ENCODE results near the gene PTRHD1.
A peak's percentile ranks its signal among the peaks of the same experiment; 100 is the strongest.
"Not testable (repeated sequence)": the region's sequence is repeated elsewhere in the genome, so short reads cannot be mapped to it uniquely, and the experiment has no call there.

Gene PTRHD1, protein sequence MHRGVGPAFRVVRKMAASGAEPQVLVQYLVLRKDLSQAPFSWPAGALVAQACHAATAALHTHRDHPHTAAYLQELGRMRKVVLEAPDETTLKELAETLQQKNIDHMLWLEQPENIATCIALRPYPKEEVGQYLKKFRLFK

DNA sequence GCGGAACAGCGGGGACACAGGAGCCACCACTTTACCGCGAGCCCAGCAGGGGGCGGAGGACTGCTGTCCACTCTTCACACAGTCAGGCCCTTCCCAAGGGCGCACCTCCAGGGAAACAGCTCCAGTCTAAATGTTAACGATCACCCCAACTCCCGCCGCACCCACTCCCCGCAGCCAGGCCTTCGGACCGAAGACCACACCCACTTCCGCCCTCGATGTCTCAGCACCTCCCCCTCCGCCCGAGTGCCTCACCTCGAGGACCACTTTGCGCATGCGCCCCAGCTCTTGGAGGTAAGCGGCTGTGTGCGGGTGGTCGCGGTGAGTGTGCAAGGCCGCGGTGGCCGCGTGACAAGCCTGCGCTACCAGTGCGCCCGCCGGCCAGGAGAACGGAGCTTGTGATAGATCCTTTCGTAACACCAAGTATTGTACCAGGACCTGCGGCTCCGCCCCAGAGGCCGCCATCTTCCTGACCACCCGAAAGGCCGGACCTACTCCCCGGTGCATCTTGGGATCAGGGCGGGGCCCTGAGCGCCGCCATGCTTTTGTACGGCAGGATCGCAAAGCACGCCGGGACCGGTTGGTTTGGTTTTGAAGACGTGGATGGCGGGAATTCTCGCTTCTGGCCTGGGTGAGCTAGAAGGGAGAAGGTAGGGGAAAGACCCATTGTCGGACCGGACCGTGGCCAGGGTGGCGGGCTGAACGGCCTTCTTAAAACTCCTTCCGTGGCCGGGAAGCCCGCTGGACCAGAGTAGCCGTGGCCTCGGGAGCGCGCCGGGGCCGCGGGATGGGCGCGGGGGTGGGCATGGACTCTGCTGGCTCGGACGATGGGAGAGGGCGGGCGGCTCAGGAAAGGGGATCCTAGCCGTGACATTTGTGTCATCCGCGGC lies at the start of gene PTRHD1, which contains the start of gene CENPO:
Gene PTRHD1, minus strand, starts transcription at position 518 of the 887 bp plus-strand sequence. Its CDS starts 14 bp downstream, at position 504.
Gene CENPO, plus strand, starts transcription at position 552 of the 887 bp plus-strand sequence. CDS start 495 bp downstream, outside the sequence.
- DNase-seq = peak; percentile 95

DNA sequence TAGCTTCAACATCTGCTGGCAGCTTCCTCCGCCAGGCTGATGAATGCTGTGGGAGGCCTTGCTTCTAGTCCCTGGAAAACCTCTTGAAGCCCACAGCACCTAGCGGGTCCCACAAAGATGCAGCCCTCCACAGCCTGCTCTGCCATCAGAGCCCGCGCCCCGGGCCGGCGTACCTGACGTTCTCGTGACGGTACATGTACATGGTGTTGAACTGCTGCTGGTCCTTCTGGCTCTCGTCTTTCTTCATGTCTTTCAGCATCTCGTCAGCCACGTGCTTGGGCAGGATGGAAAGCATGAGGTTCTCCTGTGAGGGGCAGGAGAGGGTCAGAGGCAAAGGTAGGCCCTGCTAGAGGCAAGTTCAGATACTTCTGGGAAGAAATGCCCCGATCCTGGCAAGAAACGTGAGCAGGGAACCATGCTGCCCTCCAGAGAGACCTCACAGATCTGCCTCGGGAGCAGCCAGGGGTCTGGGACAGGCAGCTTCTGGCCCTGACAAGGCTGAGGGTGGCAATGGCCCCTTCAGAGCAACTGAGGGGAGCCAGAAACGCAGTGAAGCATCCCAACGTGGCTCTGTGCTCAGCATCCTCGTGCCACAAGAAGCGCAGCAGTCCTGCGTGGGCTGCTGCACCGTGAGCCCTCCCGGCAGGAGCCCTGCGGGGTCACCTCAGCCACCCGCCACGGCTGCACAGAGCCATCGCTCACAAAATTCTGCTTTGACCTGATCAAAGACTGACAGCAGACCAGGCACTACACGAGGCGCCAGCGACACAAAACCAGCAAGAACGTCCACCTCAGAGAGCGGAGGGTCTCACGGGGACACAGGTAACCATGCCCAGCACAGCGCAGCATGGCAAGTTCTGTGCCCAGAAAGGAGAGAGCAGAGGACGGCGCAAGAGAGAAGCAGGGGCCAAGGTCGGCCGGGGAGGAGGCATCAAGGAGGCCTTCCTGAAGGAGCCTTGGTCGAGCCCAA lies 49.2 kb upstream of the PTRHD1 start:
- no peak for DNase-seq

DNA sequence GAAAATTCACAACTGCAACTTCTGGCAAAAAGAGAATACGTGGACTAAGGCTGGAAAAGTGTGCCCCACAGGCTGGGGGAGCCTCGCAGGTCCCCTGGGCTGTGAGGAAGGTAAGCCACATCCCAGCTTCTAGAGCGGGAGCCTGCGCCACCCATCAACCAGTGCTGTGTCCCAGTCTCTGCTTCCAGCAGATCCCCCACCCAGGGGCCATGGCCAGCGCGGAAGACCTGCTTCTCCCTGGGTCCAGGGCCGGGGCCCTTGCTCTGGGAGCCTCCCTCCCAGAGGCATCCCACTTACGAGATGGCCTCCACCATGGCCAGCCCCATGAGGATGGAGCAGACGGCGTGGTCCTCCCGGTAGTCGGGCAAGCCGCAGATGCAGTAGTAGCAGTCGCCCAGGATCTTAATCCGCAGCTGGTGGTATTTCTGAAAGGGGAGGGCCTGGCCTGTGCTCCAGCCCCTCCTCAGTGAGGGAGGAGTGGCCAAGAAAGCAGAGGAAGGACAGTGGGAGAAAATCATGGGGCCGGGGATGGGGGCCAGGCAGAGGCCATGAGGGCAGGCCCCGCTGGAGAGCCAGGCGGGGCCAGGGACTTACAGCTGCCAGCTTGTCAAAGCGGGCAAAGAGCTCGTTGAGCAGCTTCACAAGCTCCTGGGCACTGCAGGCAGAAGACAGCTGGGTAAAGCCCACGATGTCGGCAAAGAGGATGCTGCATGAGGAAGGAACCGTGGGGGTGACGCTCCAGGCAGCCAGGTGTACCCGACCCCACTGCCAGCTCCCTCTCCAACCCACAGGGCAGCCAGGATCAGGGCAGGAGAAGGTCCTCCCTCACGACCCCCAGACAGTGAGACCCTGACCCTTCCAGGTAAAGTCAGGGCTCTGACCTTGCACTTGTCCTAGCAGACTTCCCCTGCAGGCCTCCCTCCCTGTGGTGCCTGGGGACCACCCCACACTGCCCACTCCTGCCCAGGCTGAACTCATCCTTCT lies 48.1 kb upstream of the PTRHD1 start:
- DNase-seq = no peak

DNA sequence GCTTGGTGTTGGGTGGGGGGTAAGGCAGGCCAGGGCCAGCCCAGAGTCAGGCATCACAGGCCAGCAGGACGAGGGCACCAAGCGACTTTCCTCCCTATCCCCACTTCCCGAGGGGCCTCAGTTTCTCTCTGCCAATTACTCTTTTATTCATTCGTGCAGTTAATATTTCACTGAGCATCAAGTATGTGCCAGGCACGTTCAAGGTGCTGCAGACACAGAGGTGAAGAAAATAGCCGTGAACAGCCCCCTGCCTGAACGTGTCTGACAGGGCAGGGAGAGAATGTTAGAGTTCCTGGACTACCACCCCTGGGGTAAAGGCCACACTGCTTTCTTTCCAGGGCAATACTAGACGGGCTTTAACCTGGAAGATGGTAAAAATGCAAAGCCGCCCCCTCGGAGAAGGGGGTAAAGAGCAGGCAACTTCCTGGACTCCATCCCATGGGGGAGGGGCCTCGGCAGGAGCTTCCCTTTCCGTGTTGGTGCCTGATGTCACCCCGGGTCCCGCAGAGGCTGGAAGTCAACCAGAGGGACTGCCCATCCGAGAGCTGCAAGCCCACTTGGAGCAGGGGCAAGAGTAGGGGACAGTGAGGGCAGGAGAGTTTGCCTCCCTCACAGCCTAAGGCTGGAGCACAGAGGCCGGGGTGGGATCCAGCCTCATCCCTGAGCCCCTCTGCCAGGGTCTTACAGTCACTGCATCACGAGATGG lies 47.1 kb upstream of the PTRHD1 start:
- DNase-seq = no peak

DNA sequence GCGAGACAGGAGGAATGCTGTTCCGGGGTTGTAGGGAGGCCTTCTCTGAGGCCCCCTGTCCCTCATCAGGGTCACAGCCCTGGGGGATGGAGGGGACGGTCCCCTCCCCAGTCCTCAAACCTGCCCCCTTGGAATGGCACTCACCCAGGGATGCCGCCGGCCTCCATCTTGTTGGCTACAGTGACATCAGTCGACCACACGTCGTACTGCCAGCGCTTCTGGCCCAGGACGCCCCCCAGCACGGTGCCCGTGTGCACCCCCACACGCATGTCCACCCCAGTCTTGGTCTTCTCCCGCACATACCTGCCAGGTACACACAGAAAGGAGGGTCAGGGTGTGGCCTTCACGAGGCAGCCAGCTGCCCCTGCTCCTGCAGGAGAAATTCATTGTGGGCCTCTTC lies 46.5 kb upstream of the PTRHD1 start:
- no peak for DNase-seq

DNA sequence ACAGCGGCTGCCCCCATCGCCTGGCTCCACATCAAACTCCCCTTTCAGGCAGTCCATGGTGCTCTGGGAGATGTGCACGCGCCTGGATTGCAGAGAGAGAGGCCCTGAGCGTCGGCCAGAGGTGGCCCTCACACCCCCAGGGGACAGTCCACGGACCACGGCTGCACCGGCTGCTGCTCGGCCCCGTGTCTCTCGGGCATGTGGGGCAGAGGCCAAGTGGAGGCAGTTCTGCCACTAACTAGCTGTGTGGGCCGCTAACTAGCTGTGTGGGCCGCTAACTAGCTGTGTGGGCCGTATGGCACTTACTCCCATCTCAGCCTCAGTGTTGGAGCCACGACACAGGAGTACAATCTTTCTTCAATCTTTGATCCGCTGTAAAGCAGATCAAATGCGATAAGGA lies 45.4 kb upstream of the PTRHD1 start:
- no peak for DNase-seq

DNA sequence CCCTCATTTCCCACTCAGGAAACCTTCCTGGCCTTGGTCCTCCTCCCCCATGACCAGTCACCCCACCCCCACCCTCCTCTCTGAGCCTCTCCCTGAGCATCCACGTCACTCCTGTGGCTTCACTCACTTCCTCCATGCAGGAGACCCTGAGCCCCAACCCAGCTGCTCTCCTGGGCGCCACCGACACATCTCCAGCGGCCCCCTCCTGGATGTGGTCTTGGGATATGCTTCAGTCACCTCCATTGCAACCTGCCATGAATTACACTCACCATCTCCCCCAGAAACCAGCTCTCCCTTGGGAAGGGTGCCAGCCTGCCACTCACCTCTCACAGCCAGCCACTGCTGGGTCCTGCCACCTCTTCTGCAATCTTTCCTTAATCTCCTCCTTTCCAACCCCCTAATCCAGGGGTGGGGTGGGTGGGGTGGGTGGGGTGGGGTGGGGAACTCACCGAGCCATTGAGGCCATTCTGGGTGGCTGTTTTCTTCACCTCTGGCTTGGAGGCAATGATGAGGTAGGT lies 44.9 kb upstream of the PTRHD1 start:
- no peak for DNase-seq

DNA sequence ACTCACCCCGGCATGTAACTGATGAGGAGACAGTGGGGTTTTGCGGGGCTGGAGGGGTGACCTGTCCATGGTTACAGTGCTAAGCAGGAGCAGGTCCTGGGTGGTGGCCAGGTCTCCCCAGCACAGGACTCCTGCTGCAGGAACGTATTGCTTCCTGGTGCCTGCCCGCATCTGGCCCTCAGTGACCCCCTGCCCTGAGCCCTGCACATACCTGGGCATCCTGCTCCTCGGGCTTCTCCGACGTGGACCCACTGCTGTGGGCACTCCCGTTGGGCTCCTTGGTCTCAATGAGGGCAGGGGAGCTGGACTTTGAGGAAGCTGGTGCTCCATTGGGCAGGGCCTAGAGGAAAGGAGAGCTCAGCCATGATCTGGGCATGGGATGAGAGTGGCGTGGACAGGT lies 43.5 kb upstream of the PTRHD1 start:
- no peak for DNase-seq

DNA sequence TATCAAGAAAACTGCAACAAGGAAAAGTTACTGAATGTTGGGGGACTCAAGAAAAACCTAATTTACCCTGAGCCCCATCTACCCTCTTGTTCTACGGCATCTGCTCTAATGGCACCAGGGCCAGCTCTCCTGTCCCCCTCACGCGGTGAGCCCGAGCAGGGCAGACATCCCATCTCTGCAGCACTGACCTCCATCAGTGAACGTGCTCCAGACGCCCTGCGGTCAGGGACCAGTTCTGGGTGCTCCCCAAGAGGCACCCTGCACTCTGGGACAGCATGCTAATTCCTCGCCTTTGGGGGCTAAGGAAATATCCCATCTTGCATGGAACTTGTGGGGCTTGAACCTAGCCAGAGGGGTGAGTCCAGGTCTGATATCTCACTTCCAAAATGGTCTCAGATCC lies 43.0 kb upstream of the PTRHD1 start:
- DNase-seq = no peak

DNA sequence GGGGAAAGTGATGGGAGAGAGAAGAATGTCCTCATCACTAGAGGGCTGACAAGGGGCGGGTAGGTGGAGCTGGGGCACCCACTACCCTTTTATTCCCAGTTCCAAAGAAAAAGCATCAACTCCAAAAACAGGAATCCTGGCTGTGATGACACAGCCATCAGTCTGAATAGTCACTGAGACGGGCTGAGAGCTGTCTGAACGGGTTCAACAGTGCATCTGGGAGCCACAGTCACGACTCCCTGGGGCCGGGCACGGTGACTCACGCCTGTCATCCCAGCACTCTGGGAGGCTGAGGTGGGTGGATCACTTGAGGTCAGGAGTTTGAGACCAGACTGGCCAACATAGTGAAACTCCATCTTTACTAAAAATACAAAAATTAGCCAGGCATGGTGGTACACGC lies 42.2 kb upstream of the PTRHD1 start:
- not testable (repeated sequence) for DNase-seq

DNA sequence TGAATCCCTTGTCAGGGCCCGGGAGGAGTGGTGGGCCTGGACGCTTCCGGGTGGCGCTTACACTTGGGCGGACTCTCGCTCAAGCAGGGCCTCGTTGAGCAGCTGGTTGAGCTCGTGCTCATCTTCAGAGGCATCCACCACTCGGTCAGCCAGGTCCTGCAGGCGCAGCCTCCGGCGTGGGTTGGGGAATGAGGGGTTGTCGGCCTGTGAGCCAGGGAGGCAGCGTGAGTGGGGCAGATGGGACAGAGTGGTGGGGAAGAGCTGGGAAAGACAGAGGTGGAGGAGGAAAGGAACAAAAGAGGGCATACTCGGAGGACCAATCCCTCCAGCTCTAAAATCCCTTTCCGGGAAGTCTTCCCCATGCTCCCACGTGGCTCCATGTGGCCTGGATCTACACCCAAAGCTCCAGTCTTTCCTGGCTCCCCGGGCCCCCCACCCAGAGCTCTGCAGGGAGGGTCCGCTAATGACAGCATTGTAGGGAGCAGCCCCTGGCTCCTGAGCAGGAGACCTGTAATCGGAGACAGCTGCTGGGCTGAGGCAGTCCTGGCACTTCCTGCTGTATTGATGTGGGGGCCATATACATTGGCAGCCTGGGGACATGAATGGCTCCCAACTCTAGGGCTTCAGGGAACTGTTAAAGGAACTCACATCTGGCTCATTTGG lies 41.7 kb upstream of the PTRHD1 start:
- DNase-seq = no peak

DNA sequence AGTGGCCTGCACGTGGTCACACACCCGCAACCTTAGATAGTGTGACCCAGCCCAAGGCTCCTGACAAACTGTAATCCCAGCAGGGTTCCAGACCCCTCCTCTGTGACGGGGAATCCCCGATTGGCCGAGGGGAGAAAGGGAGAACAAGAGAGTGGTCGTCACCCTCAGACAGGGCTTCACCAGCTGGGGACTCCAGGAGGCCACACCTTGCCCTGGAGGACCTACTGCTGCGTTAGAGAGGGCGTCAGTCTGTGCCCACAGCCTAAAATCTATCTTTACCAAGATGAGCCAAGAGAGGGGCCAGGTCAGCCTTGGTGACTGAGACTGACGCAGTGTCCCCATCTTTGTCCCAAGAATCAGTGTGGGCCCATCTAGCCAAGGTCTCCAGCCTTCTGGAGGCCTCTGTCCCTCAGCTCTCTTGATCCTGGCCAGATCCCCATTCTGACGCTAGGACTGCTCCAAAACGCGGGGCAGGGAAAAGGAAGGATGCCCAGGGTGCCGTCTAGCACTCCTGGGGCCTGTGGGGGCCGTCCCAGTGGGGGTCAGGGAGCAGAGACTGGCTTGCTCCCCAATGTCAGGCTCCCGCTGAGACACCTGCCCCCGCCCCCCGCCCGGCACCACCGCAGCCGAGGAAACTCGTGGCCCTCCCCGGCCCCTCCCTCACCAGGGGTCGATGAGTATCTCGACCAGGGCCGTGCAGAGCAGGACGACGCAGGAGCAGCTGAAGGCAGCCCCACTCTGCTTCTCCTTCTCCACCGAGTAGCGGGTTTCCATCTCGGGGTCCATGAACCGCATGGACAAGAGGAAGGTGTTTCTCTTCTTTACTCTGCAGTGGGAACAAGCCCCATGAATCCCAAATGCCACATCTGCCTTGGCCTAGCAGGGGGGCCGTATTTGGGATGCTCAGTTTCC lies 40.9 kb upstream of the PTRHD1 start:
- DNase-seq = no peak

DNA sequence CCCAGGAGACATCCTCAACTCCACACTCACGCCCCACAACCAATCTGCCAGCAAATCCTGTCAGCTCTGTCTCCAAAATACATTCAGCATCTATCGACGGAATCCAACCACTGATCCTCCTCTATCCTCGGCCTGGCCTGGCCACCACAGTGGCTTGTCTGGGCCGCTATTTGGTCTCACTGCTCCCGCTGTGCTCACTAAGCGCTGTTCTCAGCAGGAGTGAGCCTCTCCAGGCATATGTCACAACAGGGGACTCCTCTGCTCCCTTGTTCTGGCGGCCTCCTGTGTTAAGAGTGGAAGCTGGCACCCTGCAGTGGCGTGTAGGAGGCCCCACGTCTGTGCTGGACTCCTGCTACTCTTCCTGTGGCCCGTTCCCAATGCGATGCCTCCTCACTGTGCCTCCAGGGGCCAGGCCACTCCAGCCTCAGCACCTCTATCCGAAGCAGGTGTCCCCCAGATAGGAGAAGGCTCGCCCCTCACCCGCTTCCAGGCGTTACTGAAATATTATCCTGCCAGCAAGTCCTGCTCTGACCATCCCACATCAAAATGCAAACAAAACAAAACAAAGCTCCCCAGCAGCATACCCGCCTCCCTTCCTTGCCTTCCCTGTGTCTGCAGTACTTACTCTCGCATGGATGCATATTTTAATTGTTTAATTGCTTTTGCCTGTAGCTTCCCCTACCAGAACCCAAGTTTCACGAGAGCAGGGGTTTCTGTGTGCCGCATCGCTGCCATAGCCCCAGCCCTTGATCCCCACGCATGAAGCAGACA lies 39.9 kb upstream of the PTRHD1 start:
- DNase-seq = no peak

DNA sequence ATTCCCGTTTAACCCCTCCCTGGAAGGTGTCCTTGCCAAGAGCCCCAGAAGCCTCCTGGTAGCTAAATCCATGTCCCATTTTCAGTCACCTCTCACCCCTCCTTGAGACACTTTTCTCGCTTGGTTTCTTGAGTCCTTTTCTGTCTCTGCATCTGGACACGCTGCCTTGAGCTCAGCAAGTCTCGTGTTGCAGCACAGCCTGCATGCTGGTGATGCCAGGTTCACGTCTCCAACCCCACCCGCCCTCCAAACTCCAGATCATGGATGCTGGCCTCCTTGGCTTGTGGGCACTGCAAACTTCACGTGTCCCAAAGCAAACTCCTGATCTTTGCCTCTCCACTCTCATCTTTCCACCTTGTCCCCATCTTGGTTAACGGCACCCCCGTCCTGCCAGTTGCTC lies 39.3 kb upstream of the PTRHD1 start:
- DNase-seq = no peak

DNA sequence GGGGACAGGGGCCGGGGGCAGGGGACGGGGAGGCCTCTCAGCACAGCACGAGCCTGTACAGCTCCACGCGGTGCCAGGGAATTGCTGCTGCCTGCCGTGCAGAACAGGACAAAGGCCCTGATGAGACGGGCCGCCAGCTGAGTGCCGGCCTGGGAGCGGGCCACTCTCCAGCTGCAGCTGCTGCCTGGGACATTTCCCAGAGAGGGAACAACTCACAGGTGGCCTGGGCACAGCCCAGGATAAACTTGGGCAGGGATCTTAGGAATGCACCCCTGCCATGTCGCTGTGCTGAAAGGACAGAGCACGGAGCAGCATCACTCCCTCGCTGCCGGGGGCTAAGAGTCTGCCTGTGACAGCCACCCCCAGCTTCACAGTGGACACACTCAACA lies 38.9 kb upstream of the PTRHD1 start:
- DNase-seq = no peak

DNA sequence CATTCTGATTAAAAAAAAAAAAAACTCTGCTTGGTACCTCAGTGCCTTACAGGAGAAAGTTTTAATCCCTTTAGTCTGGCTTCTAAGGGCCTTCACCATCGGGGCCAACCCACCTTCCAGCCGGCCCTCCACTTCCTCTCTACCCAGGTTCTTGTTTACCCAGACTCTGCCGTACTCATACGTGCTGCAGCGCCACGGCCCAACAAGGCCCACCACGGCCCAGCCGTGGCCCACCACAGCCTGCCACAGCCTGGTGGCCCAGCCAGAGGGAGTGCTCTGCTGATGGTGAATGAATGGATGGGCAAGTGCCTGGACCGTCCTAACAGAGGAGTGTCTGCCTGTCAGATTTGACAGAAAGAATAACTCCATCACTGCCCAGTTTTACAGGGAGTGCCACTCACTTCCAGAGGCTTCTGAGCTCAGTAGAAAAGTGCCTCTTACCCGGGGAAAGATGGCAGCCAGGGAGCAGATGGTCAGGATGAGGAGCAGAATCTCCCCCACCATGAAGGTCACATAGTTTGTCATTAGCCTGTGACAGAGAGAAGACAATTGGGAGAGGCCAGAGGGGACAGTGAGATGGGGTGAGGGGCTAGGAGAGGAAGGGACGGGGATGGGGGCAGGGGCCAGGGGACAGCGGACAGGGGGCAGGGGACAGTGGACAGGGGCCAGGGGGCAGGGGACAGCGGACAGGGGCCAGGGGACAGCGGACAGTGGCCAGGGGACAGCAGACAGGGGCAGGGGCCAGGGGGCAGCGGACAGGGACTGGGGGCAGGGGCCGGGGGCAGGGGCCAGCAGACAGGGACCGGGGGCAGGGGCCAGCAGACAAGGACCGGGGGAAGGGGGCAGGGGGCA lies 38.3 kb upstream of the PTRHD1 start:
- DNase-seq = no peak

DNA sequence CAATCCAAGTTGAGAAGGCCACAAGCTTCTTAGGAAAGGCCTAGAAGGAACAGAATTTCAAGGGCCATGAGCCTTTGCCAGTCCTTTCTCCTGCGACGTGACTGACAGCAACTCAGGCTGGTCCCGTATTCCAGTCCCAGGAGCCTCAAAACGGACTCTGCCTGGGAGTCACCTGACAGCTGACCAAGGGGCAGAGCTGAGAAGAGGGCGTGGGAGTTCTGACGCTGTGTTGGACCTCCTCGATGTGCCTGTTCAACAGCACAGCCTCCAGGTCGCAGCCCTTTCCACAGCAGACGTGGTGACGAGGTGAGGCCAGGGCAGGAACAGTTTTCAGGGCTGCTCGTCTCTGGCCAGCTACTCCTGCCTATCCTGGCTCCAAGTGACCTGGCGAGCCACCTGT lies 37.6 kb upstream of the PTRHD1 start:
- no peak for DNase-seq

DNA sequence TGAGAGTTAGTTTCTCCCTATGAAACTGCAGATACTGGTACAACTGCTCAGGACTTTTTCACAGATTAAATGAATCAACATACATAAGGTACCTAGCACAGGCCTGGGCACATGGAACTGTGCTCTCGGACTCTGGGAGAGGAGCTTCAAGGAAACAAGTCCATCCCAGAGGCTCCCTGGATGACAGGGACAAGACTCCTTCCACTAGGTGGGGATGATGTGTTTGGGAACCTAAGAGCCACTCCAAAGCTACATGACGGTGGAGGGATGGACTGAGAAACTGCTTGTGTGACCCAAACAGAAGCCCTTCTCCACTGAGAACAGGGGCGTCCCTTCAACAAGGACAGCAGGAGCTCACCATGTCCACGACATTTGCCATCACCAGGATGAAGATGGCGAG lies 37.2 kb upstream of the PTRHD1 start:
- DNase-seq = no peak

All from NCI-H2029 (cell line).